AG08395 (cell line): ENCODE results near the gene COL4A2.

Source experiments
- DNase-seq: peaks from one replicate; pipeline ENCODE4 v3.0.0; 2012; ENCODE audit warnings: mixed read lengths, low spot score

COL4A2 gene

DNA sequence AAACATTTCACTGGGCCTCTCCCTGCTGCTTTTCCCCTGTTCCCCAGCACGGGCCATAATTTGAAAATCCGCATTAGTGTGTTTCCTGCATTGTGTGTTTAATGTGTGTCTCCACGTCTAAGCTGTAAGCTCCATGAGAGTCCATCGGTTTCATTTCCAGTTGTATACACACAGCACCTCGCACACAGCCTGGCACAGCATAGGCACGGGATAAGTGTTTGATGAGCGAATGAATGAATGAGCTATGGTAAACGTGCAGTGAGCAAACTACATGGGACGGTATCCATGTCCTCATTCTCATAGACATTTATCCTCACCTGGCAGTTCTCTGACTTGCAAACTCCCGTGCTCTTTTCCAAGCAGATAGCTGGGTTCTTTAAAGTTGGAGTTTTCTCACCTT is 148.4 kb downstream of the COL4A2 start:
- DNase-seq = no peak

GRCh38 chr13:110455941-110456340 is 148.9 kb downstream of the COL4A2 start:
- peak; percentile 80 for DNase-seq

DNA sequence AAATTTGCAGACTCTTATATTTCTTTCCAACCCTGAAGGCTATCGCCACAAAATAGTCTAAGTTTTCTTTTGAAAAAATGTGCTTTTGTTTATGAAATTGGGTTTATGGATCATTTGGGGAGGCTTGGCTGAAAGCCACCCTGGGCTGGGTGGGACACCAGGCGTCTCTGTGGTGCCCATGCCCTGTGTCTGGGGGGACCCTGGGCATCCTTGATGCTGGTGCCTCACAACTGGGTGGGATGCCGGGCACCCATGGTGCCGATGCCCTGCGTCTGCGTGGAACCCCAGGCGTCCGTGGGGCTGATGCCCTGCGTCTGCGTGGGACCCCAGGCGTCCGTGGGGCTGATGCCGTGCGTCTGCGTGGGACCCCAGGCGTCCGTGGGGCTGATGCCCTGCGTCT is 149.5 kb downstream of the COL4A2 start:
- no peak for DNase-seq

DNA sequence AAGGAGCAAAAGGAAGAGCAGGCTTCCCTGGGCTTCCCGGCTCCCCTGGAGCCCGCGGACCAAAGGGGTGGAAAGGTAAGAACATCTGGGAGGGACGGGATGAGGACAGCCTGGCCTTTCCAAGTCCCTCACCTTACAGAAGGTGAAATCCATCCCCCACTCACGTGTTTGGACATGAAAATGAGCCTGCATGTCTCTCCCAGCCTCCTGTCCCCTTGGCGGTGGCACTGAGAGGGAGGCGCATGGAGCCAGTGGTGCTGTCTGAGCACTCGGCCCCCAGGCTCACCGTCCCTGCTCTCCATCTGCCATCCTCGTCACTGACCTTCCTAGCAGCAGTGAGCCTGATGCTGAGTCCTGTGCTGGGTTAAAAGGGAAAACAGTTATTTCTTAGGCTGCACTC is 150.3 kb downstream of the COL4A2 start:
- DNase-seq = no peak

DNA sequence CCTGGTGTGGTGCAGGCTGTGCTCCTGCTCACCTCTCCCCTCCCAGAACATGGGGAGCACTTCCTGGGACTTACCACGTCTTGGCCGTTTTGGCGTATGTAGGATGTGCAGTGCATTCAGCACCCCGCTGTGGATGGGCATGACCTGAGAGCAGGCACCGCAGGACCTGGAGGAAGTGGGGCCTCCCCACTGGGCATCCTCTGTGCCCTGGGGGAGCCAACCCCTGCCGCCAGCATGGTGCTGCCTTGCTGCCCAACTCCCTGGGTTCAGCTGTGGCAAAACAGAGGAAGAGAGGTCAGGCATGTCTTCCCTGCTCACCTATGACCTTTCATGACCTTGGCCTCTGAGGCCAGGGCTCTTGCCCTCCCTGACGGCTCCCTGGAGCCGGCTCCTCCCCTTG is 150.9 kb downstream of the COL4A2 start:
- no peak for DNase-seq

DNA sequence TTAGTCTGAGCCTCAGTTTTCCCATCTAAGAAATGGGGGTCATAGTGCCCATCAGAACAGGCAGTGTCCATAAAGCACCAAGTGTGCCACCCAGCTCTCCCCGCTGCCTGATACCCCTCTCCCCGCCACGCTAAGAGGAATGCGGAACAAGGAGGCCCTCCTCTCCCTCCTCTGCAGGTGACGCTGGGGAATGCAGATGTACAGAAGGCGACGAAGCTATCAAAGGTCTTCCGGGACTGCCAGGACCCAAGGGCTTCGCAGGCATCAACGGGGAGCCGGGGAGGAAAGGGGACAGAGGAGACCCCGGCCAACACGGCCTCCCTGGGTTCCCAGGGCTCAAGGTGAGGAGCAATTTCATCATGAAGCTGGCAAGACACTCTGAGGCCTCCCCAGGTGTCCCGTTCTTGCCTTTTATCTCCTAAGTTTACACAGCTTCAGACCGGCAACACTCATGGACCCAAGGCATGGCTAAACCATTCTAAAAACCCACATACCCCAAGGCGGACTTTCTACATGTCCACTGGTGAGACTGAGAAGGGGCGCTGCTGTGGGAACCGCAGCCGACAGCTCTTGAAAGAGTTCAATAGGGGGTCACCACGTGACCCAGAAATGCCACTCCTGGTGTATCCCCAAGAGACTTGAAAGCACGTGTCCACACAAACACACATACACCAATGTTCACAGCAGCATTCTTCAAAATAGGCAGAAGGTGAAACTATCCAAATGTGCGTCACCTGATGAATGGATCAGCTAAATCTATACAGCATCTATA is 151.7 kb downstream of the COL4A2 start:
- DNase-seq = no peak

- DNase-seq = no peak
Measured at GRCh38 chr13:110462091-110462490, 155.0 kb downstream of the COL4A2 start.

DNA sequence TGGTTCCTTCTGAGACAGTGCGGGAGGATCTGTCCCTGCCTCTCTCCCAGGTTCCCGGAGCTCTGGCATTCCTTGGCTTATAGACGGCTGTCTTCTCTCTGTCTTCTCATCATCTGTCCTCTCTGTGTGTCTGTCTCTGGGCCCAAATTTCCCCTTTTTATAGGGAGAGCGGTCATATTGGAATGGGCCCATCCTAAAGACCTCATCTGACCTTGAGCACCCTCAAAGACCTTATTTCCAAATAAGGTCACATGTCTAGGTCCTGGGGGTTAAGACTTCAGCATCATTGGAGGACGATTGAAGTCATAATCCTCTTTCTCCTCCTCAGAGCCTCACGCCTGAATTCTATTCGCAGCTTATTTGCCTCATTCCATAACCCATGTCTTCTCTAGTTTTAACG is 156.1 kb downstream of the COL4A2 start:
- no peak for DNase-seq

DNA sequence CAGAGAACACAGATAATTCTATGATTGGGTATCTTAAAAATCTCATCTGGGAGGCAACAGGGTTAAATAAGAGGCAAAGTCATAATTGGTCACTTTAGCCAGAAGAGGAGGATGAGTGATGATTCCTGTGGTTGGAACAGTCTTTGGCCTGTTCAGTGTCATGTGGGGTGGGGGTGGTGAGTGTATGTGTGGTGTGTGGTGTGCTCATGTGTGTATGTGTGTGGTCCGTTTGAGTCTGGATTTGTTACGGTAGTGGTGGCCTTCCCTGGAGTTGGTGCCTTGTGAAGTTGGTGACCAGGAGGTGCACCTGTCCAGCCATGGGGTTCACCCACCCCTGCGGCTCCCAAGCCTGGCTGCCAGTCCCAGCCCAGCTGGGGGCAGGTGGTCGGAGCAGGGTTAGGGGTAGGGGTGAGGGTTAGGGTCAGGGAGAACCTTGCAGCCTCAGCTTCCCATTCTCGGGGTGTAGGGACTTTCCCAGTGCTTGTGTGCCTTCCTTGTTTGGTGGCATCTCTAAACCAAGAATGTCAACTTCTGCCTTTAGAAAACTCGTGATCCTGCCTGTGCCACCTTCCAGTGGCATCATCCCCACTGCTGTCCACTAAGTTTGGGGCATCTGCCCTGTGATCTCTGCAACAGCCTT is 156.9 kb downstream of the COL4A2 start:
- DNase-seq = peak; percentile 12

GRCh38 chr13:110464556-110465333 is 157.7 kb downstream of the COL4A2 start:
- DNase-seq = no peak

- no peak for DNase-seq
Measured at GRCh38 chr13:110465696-110466095, 158.6 kb downstream of the COL4A2 start.

GRCh38 chr13:110466266-110466915 is 159.3 kb downstream of the COL4A2 start:
- DNase-seq = no peak

DNA sequence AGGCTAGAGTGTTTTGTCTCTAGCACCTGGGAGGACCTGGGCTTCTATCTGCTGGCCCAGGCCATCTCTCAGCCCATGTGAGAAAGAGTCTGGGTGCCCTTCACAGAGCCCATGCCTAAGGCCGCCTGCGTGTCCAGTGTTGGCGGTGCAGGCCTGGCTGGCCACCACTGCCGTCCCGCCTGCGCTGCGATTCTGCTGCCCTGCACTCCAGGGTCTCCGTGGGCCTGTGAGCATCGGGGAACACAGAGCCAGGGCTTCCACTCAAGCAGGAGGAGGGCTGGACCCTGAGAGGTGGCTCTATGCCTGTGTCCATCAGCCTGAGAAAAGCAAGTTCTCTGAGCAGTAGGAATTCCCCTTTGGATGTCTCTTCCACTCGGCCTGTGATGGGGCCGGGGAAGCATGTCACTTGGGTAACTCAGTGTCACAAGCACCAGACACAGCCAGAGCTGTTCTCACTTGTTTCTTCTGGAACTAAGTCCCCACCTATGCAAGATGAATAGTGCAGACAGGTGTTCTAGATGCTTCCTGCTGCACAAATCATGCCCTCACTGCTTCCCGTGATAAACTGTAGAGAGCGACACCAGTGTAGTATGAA is 160.5 kb downstream of the COL4A2 start:
- no peak for DNase-seq

DNA sequence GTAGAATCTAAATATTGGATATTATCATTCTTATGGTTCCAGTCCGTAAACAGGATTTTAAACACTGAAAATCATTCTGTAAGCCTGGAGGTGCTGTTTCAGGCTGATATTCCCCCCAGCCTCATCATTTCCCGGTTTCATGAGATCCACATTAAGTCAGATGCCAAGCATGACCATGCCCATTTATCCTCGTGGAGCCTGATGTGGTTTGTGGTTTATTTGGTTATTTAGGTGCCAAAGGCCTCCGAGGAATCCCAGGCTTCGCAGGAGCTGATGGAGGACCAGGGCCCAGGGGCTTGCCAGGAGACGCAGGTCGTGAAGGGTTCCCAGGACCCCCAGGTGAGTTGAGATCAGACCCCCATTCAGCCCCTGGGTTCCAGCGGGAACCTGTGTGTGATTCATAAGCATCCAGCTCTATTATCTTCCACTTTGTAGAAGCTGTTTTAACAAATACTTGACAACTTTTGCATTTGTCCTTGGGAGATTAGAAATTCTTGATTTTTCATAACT is 162.0 kb downstream of the COL4A2 start:
- no peak for DNase-seq

DNA sequence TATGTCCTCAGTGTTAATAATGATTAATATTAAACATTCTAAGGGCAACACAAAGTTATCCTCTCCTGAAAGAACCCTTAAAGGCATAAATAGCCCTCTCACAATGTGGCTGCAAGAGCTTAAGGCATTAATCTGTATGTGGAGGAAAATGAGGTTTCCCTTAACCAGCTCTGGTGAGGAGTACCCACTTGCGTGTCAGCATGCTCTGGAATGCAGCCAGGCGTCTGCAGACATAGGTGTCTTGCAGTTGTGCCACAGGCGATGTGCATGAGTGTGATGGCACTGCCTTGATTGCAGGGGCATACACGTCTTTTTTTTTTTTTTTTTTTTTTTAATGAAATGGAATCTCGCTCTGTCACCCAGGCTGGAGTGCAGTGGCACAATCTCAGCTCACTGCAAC is 162.5 kb downstream of the COL4A2 start:
- no peak for DNase-seq

DNA sequence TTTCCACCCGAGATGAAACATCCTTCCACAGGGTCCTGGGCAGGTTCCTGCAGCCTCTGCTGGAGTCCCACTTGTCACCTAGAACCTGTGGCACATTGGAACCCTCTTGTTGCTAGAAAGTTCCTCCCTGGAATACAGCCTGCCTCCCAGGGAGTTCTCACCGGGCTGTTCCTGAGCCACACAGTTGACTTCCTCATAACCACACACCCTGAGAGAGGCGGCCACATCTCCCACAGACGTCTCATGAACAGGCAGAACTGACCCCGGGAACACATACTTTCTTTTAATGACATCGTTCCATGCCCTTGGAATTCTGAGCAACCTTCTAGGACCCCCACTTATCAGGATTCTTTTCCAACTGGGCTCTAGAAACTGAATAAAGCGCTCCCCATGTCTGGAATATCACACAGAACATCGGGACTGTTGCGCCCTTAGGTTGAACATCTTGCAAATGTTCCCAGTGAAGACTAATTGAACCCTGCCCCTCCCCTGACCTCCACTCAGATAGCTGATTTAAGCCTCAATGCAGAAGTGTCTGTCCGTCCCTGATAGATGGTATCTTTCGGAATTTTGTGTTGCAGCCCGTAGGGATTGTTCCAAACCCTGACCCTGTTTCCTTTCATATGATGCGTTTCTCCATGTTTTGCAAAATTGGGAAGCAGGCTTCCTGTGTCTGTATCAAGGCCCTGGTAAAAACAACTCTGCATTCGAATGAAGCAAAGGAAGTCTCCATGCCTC is 163.4 kb downstream of the COL4A2 start:
- no peak for DNase-seq

DNA sequence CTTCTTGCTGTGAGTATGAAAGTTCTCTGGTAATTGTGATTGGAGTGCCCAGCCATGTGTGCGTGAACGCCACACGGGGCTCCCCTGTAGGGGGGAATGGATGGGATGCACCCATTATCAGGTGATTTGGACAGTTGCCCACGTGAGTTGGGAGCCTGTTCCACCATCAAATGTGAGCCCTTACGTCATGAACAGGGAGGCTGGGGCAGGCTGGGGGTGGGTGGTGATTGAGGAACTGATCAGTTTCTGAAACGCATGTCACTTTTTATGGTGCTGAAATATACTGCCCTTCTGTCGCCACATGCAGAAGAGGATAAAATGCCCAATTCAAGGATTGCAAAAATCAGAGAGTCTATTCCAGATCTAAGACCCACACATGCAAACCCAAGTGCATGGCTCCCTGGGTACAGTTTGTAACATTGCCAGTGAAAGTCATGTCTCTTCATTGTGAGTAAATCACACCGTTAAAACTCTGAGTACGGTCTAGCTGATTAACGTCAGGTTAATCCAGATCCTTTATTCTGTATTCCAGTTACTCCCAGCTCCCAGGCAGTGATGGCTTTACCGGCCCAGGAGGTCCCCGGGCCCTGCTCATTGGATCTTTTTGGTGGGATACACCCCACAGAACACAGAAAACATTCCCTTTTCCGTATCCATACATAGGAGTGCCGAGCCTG is 164.2 kb downstream of the COL4A2 start:
- DNase-seq = no peak

DNA sequence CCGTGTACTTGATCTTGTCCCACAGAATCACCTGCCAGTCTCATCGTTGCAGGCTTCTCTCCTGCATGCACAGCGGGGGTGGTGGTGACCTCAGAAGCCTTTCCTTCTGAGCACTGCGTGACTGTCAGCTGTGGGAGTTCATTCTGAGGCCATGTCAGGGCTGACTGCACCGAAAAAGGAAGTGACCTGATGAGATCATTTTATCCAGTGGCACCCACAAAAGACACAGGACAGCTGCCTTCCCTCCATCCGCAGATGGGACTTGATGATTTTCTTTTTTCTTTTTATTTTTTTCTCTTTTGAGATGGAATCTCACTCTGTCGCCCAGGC is 164.7 kb downstream of the COL4A2 start:
- DNase-seq = no peak

- no peak for DNase-seq
Measured at GRCh38 chr13:110472904-110473563, 165.9 kb downstream of the COL4A2 start.

- no peak for DNase-seq
Measured at GRCh38 chr13:110474713-110475112, 167.6 kb downstream of the COL4A2 start.
